ENCODE data around the gene OSTM1.

- no peak for TF ChIP-seq EZH2 (IDR thresholded peaks at IDR 0.05; ENCODE audit: insufficient read depth, poor library complexity, severe bottlenecking)
- no peak for TF ChIP-seq EZH2phosphoT487 (IDR thresholded peaks at IDR 0.05; ENCODE audit: insufficient read depth, low read depth)
Observed at GRCh38 chr6:108121612-108122011, 47.1 kb upstream of the OSTM1 start.

Measured in GM23248 (cell line).